ENCODE data around the gene PSAPL1.

The PSAPL1 gene, protein sequence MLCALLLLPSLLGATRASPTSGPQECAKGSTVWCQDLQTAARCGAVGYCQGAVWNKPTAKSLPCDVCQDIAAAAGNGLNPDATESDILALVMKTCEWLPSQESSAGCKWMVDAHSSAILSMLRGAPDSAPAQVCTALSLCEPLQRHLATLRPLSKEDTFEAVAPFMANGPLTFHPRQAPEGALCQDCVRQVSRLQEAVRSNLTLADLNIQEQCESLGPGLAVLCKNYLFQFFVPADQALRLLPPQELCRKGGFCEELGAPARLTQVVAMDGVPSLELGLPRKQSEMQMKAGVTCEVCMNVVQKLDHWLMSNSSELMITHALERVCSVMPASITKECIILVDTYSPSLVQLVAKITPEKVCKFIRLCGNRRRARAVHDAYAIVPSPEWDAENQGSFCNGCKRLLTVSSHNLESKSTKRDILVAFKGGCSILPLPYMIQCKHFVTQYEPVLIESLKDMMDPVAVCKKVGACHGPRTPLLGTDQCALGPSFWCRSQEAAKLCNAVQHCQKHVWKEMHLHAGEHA

DNA sequence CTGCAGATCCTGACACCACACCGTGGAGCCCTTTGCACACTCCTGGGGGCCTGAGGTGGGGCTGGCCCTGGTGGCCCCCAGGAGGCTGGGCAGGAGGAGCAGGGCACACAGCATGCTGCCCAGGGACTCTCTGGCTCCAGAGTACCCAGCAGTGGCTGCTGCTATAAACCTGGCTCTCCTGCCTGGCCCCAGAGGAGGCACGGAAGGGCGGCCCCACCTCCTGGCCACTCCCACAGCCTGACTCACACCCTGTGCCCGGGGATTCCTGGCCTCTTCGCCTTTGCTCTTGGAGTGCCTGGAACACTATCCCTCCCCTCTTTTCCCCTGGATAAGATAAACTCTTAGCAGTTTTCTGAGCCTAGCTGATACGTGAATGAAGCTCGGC lies at the start of gene PSAPL1:
Gene PSAPL1, minus strand, starts transcription at position 165 of the 385 bp plus-strand sequence. Its CDS starts 51 bp downstream, at position 114.
- H3K27ac ChIP-seq = no peak within 1 kb of the TSS
- TF ChIP-seq, protein P1, sequence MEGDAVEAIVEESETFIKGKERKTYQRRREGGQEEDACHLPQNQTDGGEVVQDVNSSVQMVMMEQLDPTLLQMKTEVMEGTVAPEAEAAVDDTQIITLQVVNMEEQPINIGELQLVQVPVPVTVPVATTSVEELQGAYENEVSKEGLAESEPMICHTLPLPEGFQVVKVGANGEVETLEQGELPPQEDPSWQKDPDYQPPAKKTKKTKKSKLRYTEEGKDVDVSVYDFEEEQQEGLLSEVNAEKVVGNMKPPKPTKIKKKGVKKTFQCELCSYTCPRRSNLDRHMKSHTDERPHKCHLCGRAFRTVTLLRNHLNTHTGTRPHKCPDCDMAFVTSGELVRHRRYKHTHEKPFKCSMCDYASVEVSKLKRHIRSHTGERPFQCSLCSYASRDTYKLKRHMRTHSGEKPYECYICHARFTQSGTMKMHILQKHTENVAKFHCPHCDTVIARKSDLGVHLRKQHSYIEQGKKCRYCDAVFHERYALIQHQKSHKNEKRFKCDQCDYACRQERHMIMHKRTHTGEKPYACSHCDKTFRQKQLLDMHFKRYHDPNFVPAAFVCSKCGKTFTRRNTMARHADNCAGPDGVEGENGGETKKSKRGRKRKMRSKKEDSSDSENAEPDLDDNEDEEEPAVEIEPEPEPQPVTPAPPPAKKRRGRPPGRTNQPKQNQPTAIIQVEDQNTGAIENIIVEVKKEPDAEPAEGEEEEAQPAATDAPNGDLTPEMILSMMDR (IDR thresholded peaks at IDR 0.05) = no peak
- no peak for TF ChIP-seq ZFX (IDR thresholded peaks at IDR 0.05; ENCODE audit: borderline replicate concordance)

GRCh38 chr4:7481227-7481626 lies 46.5 kb upstream of the PSAPL1 start:
- no peak for TF ChIP-seq ZFX (IDR thresholded peaks at IDR 0.05; ENCODE audit: borderline replicate concordance)
- TF ChIP-seq, protein P1 (IDR thresholded peaks at IDR 0.05) = no peak
- no peak overlapping the region for H3K27ac ChIP-seq

GRCh38 chr4:7480423-7480822 lies 45.7 kb upstream of the PSAPL1 start:
- no peak for TF ChIP-seq ZFX (IDR thresholded peaks at IDR 0.05; ENCODE audit: borderline replicate concordance)
- TF ChIP-seq, protein P1 (IDR thresholded peaks at IDR 0.05) = no peak

GRCh38 chr4:7478665-7479064 lies 43.9 kb upstream of the PSAPL1 start:
- TF ChIP-seq, protein P1 (IDR thresholded peaks at IDR 0.05) = no peak
- no peak for TF ChIP-seq ZFX (IDR thresholded peaks at IDR 0.05; ENCODE audit: borderline replicate concordance)
- no peak overlapping the region for H3K27ac ChIP-seq

More at GRCh38 chr4:7480423-7480822, 45.7 kb upstream of the PSAPL1 start:
- no peak overlapping the region for H3K27ac ChIP-seq

GRCh38 chr4:7477695-7478094 lies 43.0 kb upstream of the PSAPL1 start:
- TF ChIP-seq, protein P1 (IDR thresholded peaks at IDR 0.05) = no peak
- TF ChIP-seq ZFX (IDR thresholded peaks at IDR 0.05; ENCODE audit: borderline replicate concordance) = no peak
- H3K27ac ChIP-seq = no peak overlapping the region

GRCh38 chr4:7476820-7477219 lies 42.1 kb upstream of the PSAPL1 start:
- TF ChIP-seq, protein P1 (IDR thresholded peaks at IDR 0.05) = no peak
- TF ChIP-seq ZFX (IDR thresholded peaks at IDR 0.05; ENCODE audit: borderline replicate concordance) = no peak
- no peak overlapping the region for H3K27ac ChIP-seq

DNA sequence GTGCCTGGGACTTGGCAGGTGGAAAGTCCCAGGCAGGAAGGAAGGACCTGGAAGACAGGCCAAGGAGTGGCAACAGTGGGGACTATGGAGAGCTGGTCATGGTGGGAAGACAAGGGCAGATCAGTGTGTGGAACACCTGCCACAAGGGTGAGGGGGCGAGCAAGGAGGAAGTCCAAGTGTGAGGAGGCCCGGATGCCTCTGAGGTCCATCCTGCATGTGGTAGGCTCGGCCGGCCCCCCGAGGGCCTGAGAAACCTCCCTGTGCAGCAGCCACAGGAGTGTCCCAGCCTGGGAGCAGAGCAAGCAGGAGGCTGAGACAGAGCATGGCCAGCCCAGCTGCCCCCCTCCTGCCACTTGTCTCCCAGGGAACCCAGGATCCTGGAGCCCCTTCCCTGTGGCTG lies 40.5 kb upstream of the PSAPL1 start:
- H3K27ac ChIP-seq = no peak overlapping the region
- TF ChIP-seq, protein P1 (IDR thresholded peaks at IDR 0.05) = no peak
- TF ChIP-seq ZFX (IDR thresholded peaks at IDR 0.05; ENCODE audit: borderline replicate concordance) = no peak

Measured in 22Rv1 (cell line).